HepG2 (cell line): ENCODE results near the gene ERBB3. TPM values are rescaled to one million over a fixed set of nuclear protein-coding genes. Genes with fewer than 3 reads are reported as not detected.

Experiments used
- ARNT ChIP-seq: fragments of 450-650 bp; IDR thresholded peaks from 2 replicates; pipeline ENCODE4 v1.6.1; 2017
- BRD4 ChIP-seq: sonication (generic); formaldehyde crosslinking; IDR thresholded peaks from 2 replicates; pipeline ENCODE4 v1.4.0; 2020; ENCODE audit warnings: missing genetic modification reagents
- EHMT2 ChIP-seq: fragments of 200-600 bp; sonication (generic); IDR thresholded peaks from 2 replicates; pipeline ENCODE4 v1.7.0; 2017; ENCODE audit warnings: antibody characterized with exemption, low read depth, low read length, borderline replicate concordance
- ETV5 ChIP-seq: IDR thresholded peaks from 2 replicates; pipeline ENCODE4 v1.6.1; 2018; ENCODE audit warnings: missing biosample characterization, missing genetic modification reagents, inconsistent platforms, borderline replicate concordance
- FOXA1 ChIP-seq, 2 experiments: fragments of 450-650 bp in 1 of 2; sonication (generic) in 1 of 2; formaldehyde crosslinking in 1 of 2; IDR thresholded peaks; 2 replicates each; pipeline versions ENCODE4 v1.4.0 to v1.6.1; 2016 to 2020; ENCODE audit warnings: missing genetic modification reagents in 1 of 2
- NFIB ChIP-seq: sonication (generic); formaldehyde crosslinking; IDR thresholded peaks from 2 replicates; pipeline ENCODE4 v1.9.0; 2021; ENCODE audit warnings: missing genetic modification reagents, mild to moderate bottlenecking, borderline replicate concordance
- SKI ChIP-seq: fragments of 450-650 bp; IDR thresholded peaks from one replicate; pipeline ENCODE4 v1.6.1; 2018; ENCODE audit warnings: mild to moderate bottlenecking; ENCODE audit not compliant: partially characterized antibody
- THAP11 ChIP-seq: IDR thresholded peaks from 2 replicates; pipeline ENCODE4 v1.6.1; 2016; ENCODE audit warnings: missing biosample characterization, missing genetic modification reagents
- TMF1 ChIP-seq: sonication (generic); formaldehyde crosslinking; IDR thresholded peaks from 2 replicates; pipeline ENCODE4 v1.8.1; 2022; ENCODE audit warnings: low read depth, missing genetic modification reagents
- ZNF549 ChIP-seq: sonication (generic); formaldehyde crosslinking; IDR thresholded peaks from 2 replicates; pipeline ENCODE4 v1.5.0; 2020; ENCODE audit warnings: missing genetic modification reagents
- ZNF564 ChIP-seq: sonication (generic); formaldehyde crosslinking; IDR thresholded peaks from 2 replicates; pipeline ENCODE4 v1.8.1; 2023; ENCODE audit warnings: mild to moderate bottlenecking, missing genetic modification reagents
- ZNF788 ChIP-seq: sonication (generic); formaldehyde crosslinking; IDR thresholded peaks from 2 replicates; pipeline ENCODE4 v1.5.0; 2020; ENCODE audit warnings: mild to moderate bottlenecking, missing genetic modification reagents, borderline replicate concordance
- polyA plus RNA-seq, 8 experiments: library from polyadenylated mRNA; depleted of rRNA in 3 of 8; stranded (reverse) in 7 of 8; unstranded in 1 of 8; fragments of >200 nt; fragmentation: Illumina TruSeq in 4 of 8; extraction: Trizol in 4 of 8; gene quantifications; 2 replicates each; pipeline versions ENCODE4 v1.2.1 to v1.2.3, GENCODE V29; 2011 to 2016; ENCODE audit warnings: low read depth in 4 of 8, missing spikeins in 1 of 8, mixed read lengths in 1 of 8; ENCODE audit not compliant: insufficient read depth in 1 of 8
- total RNA-seq, 5 experiments: library from RNA; depleted of rRNA; stranded (reverse); fragments of >200 nt; fragmentation: Illumina TruSeq; extraction: Trizol; gene quantifications; 2 replicates each; pipeline ENCODE4 v1.2.3, GENCODE V29; 2016; ENCODE audit warnings: low read depth in 1 of 5
- TF ChIP-seq, protein P1 (sequence below): sonication (generic); formaldehyde crosslinking; IDR thresholded peaks from 2 replicates; pipeline ENCODE4 v1.4.0; 2020; ENCODE audit warnings: low read depth, missing genetic modification reagents
- TF ChIP-seq, protein P2 (sequence below): sonication (generic); formaldehyde crosslinking; IDR thresholded peaks from 2 replicates; pipeline ENCODE4 v1.4.0; 2020; ENCODE audit warnings: low read depth, mild to moderate bottlenecking, missing genetic modification reagents
- TF ChIP-seq, protein P3 (sequence below), 2 experiments: IDR thresholded peaks; 2 replicates each; pipeline ENCODE4 v1.6.1; 2011 to 2012; ENCODE audit warnings: low read length in 2 of 2, borderline replicate concordance in 1 of 2, low read depth in 1 of 2, mild to moderate bottlenecking in 1 of 2, moderate library complexity in 1 of 2

ERBB3 gene
- total and polyA plus RNA-seq, 2 of the 13 experiments (the other 11 are each of a cell fraction or from before 2014, with no cell fraction given) = 93.6 to 358 TPM

DNA sequence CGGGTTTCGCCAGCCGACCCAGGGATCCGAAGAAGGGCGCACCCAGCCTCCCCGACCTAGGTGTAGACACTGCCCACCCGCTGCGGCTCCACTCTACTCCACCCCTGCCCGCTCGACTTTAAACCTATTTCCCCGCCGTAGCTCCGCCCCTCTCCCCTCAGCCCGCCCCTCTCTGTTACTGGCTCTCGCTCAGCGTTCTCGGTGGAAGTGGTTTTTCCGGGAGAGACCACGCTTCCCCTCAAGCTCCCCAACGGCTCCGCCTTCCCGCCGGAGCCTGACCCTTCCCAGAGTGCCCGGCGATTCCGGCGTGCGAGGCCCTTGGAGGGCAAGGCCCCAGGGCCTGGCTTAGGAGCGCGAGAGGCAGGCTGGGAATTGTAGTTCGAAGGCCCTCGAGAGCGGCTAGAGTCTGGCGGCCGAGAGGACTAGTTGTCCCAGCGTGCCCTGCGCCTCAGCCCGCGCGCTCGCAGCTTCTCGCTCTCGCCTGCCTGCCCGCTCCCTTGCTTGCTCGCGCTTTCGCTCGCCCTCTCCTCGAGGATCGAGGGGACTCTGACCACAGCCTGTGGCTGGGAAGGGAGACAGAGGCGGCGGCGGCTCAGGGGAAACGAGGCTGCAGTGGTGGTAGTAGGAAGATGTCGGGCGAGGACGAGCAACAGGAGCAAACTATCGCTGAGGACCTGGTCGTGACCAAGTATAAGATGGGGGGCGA, 24.3 kb downstream of the ERBB3 start, which contains the start of gene PA2G4 (continued):
- no peak for TF ChIP-seq ARNT
- TF ChIP-seq NFIB (CRISPR knock-in tag) = no peak
- peak; percentile 74 for TF ChIP-seq BRD4 (CRISPR knock-in tag)
- TF ChIP-seq, protein P1, sequence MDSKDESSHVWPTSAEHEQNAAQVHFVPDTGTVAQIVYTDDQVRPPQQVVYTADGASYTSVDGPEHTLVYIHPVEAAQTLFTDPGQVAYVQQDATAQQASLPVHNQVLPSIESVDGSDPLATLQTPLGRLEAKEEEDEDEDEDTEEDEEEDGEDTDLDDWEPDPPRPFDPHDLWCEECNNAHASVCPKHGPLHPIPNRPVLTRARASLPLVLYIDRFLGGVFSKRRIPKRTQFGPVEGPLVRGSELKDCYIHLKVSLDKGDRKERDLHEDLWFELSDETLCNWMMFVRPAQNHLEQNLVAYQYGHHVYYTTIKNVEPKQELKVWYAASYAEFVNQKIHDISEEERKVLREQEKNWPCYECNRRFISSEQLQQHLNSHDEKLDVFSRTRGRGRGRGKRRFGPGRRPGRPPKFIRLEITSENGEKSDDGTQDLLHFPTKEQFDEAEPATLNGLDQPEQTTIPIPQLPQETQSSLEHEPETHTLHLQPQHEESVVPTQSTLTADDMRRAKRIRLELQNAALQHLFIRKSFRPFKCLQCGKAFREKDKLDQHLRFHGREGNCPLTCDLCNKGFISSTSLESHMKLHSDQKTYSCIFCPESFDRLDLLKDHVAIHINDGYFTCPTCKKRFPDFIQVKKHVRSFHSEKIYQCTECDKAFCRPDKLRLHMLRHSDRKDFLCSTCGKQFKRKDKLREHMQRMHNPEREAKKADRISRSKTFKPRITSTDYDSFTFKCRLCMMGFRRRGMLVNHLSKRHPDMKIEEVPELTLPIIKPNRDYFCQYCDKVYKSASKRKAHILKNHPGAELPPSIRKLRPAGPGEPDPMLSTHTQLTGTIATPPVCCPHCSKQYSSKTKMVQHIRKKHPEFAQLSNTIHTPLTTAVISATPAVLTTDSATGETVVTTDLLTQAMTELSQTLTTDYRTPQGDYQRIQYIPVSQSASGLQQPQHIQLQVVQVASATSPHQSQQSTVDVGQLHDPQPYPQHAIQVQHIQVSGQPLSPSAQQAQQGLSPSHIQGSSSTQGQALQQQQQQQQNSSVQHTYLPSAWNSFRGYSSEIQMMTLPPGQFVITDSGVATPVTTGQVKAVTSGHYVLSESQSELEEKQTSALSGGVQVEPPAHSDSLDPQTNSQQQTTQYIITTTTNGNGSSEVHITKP (CRISPR knock-in tag) = peak; percentile 87
- TF ChIP-seq THAP11 = peak; percentile 99
- peak; percentile 73; the same call in 1 of the 2 replicates for TF ChIP-seq ETV5 (CRISPR knock-in tag)
- TF ChIP-seq TMF1 (CRISPR knock-in tag) = peak; percentile 52; the same call in 1 of the 2 replicates
- no peak for TF ChIP-seq ZNF549
- TF ChIP-seq ZNF564 (CRISPR knock-in tag) = peak; percentile 94
- TF ChIP-seq, protein P2, sequence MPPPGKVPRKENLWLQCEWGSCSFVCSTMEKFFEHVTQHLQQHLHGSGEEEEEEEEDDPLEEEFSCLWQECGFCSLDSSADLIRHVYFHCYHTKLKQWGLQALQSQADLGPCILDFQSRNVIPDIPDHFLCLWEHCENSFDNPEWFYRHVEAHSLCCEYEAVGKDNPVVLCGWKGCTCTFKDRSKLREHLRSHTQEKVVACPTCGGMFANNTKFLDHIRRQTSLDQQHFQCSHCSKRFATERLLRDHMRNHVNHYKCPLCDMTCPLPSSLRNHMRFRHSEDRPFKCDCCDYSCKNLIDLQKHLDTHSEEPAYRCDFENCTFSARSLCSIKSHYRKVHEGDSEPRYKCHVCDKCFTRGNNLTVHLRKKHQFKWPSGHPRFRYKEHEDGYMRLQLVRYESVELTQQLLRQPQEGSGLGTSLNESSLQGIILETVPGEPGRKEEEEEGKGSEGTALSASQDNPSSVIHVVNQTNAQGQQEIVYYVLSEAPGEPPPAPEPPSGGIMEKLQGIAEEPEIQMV (CRISPR knock-in tag) = peak; percentile 65
- TF ChIP-seq FOXA1 (IDR thresholded peaks at IDR 0.05) = no peak
- no peak; the same call in 1 of the 2 replicates for TF ChIP-seq FOXA1 (CRISPR knock-in tag; IDR thresholded peaks at IDR 0.05)
- peak; percentile 26 for TF ChIP-seq SKI
- TF ChIP-seq, protein P3, sequence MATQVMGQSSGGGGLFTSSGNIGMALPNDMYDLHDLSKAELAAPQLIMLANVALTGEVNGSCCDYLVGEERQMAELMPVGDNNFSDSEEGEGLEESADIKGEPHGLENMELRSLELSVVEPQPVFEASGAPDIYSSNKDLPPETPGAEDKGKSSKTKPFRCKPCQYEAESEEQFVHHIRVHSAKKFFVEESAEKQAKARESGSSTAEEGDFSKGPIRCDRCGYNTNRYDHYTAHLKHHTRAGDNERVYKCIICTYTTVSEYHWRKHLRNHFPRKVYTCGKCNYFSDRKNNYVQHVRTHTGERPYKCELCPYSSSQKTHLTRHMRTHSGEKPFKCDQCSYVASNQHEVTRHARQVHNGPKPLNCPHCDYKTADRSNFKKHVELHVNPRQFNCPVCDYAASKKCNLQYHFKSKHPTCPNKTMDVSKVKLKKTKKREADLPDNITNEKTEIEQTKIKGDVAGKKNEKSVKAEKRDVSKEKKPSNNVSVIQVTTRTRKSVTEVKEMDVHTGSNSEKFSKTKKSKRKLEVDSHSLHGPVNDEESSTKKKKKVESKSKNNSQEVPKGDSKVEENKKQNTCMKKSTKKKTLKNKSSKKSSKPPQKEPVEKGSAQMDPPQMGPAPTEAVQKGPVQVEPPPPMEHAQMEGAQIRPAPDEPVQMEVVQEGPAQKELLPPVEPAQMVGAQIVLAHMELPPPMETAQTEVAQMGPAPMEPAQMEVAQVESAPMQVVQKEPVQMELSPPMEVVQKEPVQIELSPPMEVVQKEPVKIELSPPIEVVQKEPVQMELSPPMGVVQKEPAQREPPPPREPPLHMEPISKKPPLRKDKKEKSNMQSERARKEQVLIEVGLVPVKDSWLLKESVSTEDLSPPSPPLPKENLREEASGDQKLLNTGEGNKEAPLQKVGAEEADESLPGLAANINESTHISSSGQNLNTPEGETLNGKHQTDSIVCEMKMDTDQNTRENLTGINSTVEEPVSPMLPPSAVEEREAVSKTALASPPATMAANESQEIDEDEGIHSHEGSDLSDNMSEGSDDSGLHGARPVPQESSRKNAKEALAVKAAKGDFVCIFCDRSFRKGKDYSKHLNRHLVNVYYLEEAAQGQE (IDR thresholded peaks at IDR 0.05; ENCODE audit: borderline replicate concordance in 1 of 2, low read depth in 1 of 2, low read length in 2 of 2) = peak in 1 of 2 experiments; percentile 54; a peak in 1 of 4 replicates
- no peak for TF ChIP-seq EHMT2
- peak; percentile 99 for TF ChIP-seq ZNF788
